Smooth muscle cell (in vitro differentiated cells): ENCODE data around the gene ZNF407. TPM values are rescaled to one million over a fixed set of nuclear protein-coding genes. Genes with fewer than 3 reads are reported as not detected.

Experiments
- DNase-seq: peaks from one replicate; lab custom pipeline; 2025; ENCODE audit not compliant: unreplicated experiment; lab: John Stamatoyannopoulos, UW
- H2AFZ ChIP-seq: fragments of 200-600 bp; sonication (generic); 2 replicates; pipeline ENCODE4 v1.6.0; 2016; ENCODE audit warnings: antibody characterized with exemption, low read depth, mild to moderate bottlenecking
- H3F3A ChIP-seq: fragments of 200-600 bp; sonication (generic); 2 replicates; pipeline ENCODE4 v1.6.0; 2017; ENCODE audit warnings: antibody characterized with exemption, low read depth
- H3K27ac ChIP-seq: fragments of 200-600 bp; sonication (generic); 2 replicates; pipeline ENCODE4 v1.5.1; 2016; ENCODE audit warnings: low read depth, mild to moderate bottlenecking
- H3K27me3 ChIP-seq: fragments of 200-600 bp; sonication (generic); 2 replicates; pipeline ENCODE4 v1.6.1; 2016; ENCODE audit warnings: low read depth, mild to moderate bottlenecking
- H3K36me3 ChIP-seq: fragments of 200-600 bp; sonication (generic); 2 replicates; pipeline ENCODE4 v1.5.1; 2016; ENCODE audit warnings: low read depth
- H3K4me1 ChIP-seq: fragments of 200-600 bp; sonication (generic); 2 replicates; pipeline ENCODE4 v1.5.1; 2016; ENCODE audit warnings: low read depth
- H3K4me2 ChIP-seq: fragments of 200-600 bp; sonication (generic); 2 replicates; pipeline ENCODE4 v1.6.0; 2016; ENCODE audit warnings: mild to moderate bottlenecking
- H3K4me3 ChIP-seq: fragments of 200-600 bp; sonication (generic); 2 replicates; pipeline ENCODE4 v1.5.1; 2016; ENCODE audit warnings: mild to moderate bottlenecking
- H3K79me2 ChIP-seq: fragments of 200-600 bp; sonication (generic); 2 replicates; pipeline ENCODE4 v1.6.0; 2016; ENCODE audit warnings: low read depth, mild to moderate bottlenecking
- H3K9ac ChIP-seq: fragments of 200-600 bp; sonication (generic); 2 replicates; pipeline ENCODE4 v1.6.0; 2016; ENCODE audit warnings: low read depth
- H3K9me3 ChIP-seq: fragments of 200-600 bp; sonication (generic); replicated peaks from 2 replicates; pipeline ENCODE4 v1.5.1; 2016; ENCODE audit warnings: low read depth
- H4K20me1 ChIP-seq: fragments of 200-600 bp; sonication (generic); 2 replicates; pipeline ENCODE4 v1.6.0; 2016; ENCODE audit warnings: low read depth
- CTCF ChIP-seq: fragments of 200-600 bp; sonication (generic); IDR thresholded peaks from 2 replicates; pipeline ENCODE4 v1.5.1; 2017; ENCODE audit warnings: borderline replicate concordance, mild to moderate bottlenecking, antibody characterized with exemption; ENCODE audit not compliant: insufficient read depth, poor library complexity, severe bottlenecking
- WGBS: methylation state at CpG from one replicate; pipeline ENCODE4 v1.1.7; 2016; ENCODE audit warnings: low lambda C conversion rate; 5-methylcytosine and 5-hydroxymethylcytosine counted together
- polyA plus RNA-seq: library from polyadenylated mRNA; unstranded; fragments of >200 nt; fragmentation: Nextera tagmentation; extraction: Ambion mirVana; gene quantifications from 2 replicates; pipeline ENCODE4 v1.2.1, GENCODE V29; 2016
- total RNA-seq: library from RNA; depleted of rRNA; stranded (reverse); fragments of >200 nt; gene quantifications from 2 replicates; pipeline ENCODE4 v1.2.3, GENCODE V29; 2014

Gene ZNF407
- total and polyA plus RNA-seq, 2 experiments from 2014 or later, result 4.5 to 11.5 TPM

GRCh38 chr18:74718312-74718711 lies 120.6 kb downstream of the ZNF407 start:
- H3F3A ChIP-seq, result no peaks in the 10 kb centered on the region
- no peaks in the 10 kb centered on the region for H3K27me3 ChIP-seq
- H2AFZ ChIP-seq, result no peak overlapping the region
- no peaks in the 10 kb centered on the region for H3K4me1 ChIP-seq
- no peaks in the 10 kb centered on the region for H3K36me3 ChIP-seq
- H4K20me1 ChIP-seq, result no peaks in the 10 kb centered on the region
- WGBS, result 86% methylated on average over 2 of the region's 2 CpGs
- no peak overlapping the region for H3K27ac ChIP-seq
- H3K4me3 ChIP-seq, result no peak overlapping the region
- H3K4me2 ChIP-seq, result no peak overlapping the region
- H3K9me3 ChIP-seq, result no peaks in the 10 kb centered on the region
- H3K9ac ChIP-seq, result no peak overlapping the region
- H3K79me2 ChIP-seq, result no peaks in the 10 kb centered on the region
- DNase-seq, result no peak
- TF ChIP-seq CTCF, result no peak

- H3K4me1 ChIP-seq, result no peaks in the 10 kb centered on the region
- no peak overlapping the region for H3K9ac ChIP-seq
- no peak overlapping the region for H3K27ac ChIP-seq
- 78% methylated on average over 2 of the region's 2 CpGs for WGBS
- no peaks in the 10 kb centered on the region for H3K9me3 ChIP-seq
- H3K4me3 ChIP-seq, result no peak overlapping the region
- no peak overlapping the region for H2AFZ ChIP-seq
- no peaks in the 10 kb centered on the region for H3K79me2 ChIP-seq
- no peaks in the 10 kb centered on the region for H3K27me3 ChIP-seq
- no peaks in the 10 kb centered on the region for H4K20me1 ChIP-seq
- TF ChIP-seq CTCF, result no peak
- no peak overlapping the region for H3K4me2 ChIP-seq
- DNase-seq, result no peak
- H3K36me3 ChIP-seq, result no peaks in the 10 kb centered on the region
- H3F3A ChIP-seq, result no peaks in the 10 kb centered on the region
Observed at GRCh38 chr18:74722237-74722636, 124.6 kb downstream of the ZNF407 start.

- H3K36me3 ChIP-seq, result no peaks in the 10 kb centered on the region
- no peak overlapping the region for H3K4me3 ChIP-seq
- no peak overlapping the region for H2AFZ ChIP-seq
- no peaks in the 10 kb centered on the region for H3K9me3 ChIP-seq
- no peaks in the 10 kb centered on the region for H3K4me1 ChIP-seq
- H3K9ac ChIP-seq, result no peak overlapping the region
- H3K79me2 ChIP-seq, result no peaks in the 10 kb centered on the region
- H3F3A ChIP-seq, result no peaks in the 10 kb centered on the region
- H3K4me2 ChIP-seq, result no peak overlapping the region
- H3K27me3 ChIP-seq, result no peaks in the 10 kb centered on the region
- no peak for TF ChIP-seq CTCF
- 98% methylated on average over 1 of the region's 1 CpG for WGBS
- DNase-seq, result no peak
- H4K20me1 ChIP-seq, result no peaks in the 10 kb centered on the region
- H3K27ac ChIP-seq, result no peak overlapping the region
Observed at GRCh38 chr18:74724186-74724585, 126.5 kb downstream of the ZNF407 start.

GRCh38 chr18:74725690-74726089 lies 128.0 kb downstream of the ZNF407 start:
- no peaks in the 10 kb centered on the region for H3F3A ChIP-seq
- H3K4me3 ChIP-seq, result no peak overlapping the region
- no peak for DNase-seq
- H3K9ac ChIP-seq, result no peak overlapping the region
- no peak for TF ChIP-seq CTCF
- no peaks in the 10 kb centered on the region for H3K9me3 ChIP-seq
- H3K4me1 ChIP-seq, result no peaks in the 10 kb centered on the region
- H4K20me1 ChIP-seq, result no peaks in the 10 kb centered on the region
- no peak overlapping the region for H3K27ac ChIP-seq
- no peaks in the 10 kb centered on the region for H3K36me3 ChIP-seq
- H2AFZ ChIP-seq, result no peak overlapping the region
- WGBS, result 97% methylated on average over 3 of the region's 3 CpGs
- H3K4me2 ChIP-seq, result no peak overlapping the region
- H3K79me2 ChIP-seq, result no peaks in the 10 kb centered on the region
- H3K27me3 ChIP-seq, result no peaks in the 10 kb centered on the region
